ENCODE results near the gene PI4K2A. TPM values are rescaled to one million over a fixed set of nuclear protein-coding genes. Genes with fewer than 3 reads are reported as not detected.

Gene PI4K2A
- total and polyA plus RNA-seq, 2 donors (not counting 3 experiments of a cell fraction or from before 2014, with no cell fraction given), result 20.4 to 24.6 TPM

DNA sequence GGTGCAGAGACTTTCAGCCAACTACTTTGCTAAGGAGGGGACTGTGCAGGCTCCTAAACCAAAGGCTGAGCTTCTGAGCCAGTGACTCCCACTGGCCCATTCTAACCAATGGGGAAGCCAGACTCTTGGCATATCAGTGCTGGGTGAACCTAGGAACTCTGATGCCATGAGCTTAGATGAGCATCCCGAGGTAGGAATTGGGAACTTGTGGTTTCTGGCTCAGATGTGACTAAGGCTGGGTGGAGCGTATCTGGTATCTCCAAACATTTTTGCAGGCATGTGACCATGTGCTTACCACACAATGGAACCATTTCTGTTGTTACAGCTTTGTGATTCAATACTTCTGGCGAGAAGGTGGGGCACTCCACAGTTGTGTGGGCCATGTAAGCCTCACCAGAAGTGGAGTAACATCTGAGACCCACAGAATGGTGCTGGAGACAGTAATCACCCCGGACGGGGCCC is 49.1 kb downstream of the PI4K2A start:
- no peak for FAIRE-seq
- intact Hi-C loops (cut with micrococcal nuclease), result no loop called here
- dilution Hi-C loops (cut with MboI; ENCODE audit: extremely low pct_ligation_motif_present, low sequenced_read_pairs), result no loop called here

More for the DNA sequence above, 49.1 kb downstream of the PI4K2A start:
- BruUV-seq (replicated peaks), result no TSS peak
- no peaks in the 10 kb centered on the region for H4K20me1 ChIP-seq (replicated peaks; ENCODE audit: control insufficient read depth, extremely low read depth, insufficient read depth, low read length)
- H3K27me3 ChIP-seq (ENCODE audit: control insufficient read depth in 2 of 2, insufficient read depth in 2 of 2, low read length in 2 of 2), result no peaks in the 10 kb centered on the region
- H3K27ac ChIP-seq (ENCODE audit: insufficient read depth, low read depth, low read length), result no peak overlapping the region
- ChIA-PET CTCF (interaction anchor here (1.1 to 5.8 kb wide), 4 partner anchors 14 to 41 kb away, joined by 3 to 49 read pairs (median 12); no protein-coding TSS in a partner anchor), POLR2A (no interaction called here)
- no peaks in the 10 kb centered on the region for H3K9me1 ChIP-seq (replicated peaks; ENCODE audit: control insufficient read depth, extremely low read depth, insufficient read depth, low read length)
- H3K9ac ChIP-seq (replicated peaks; ENCODE audit: extremely low read depth, insufficient read depth, low read length), result no peak overlapping the region
- no peaks in the 10 kb centered on the region for H3K79me2 ChIP-seq (ENCODE audit: control insufficient read depth, insufficient read depth, low read length)
- TF ChIP-seq MYC (IDR thresholded peaks at IDR 0.05; ENCODE audit: low read depth, low read length), result no peak
- TF ChIP-seq POLR2AphosphoS5 (IDR thresholded peaks at IDR 0.05; ENCODE audit: insufficient read depth, low read depth, low read length), result no peak
- TF ChIP-seq FOS (IDR thresholded peaks at IDR 0.05; ENCODE audit: borderline replicate concordance, insufficient read depth, low read length), result no peak
- TF ChIP-seq CTCF (IDR thresholded peaks at IDR 0.05; ENCODE audit: extremely low read depth in 1 of 2, insufficient read depth in 1 of 2, low read depth in 1 of 2, low read length in 2 of 2), result no peak
- no peak for TF ChIP-seq EZH2 (IDR thresholded peaks at IDR 0.05; ENCODE audit: borderline replicate concordance, low read depth, low read length, severe bottlenecking)
- TF ChIP-seq GATA2 (IDR thresholded peaks at IDR 0.05; ENCODE audit: insufficient read depth, insufficient read length, low read depth, low read length), result no peak
- TF ChIP-seq JUN (IDR thresholded peaks at IDR 0.05; ENCODE audit: borderline replicate concordance, insufficient read depth, insufficient read length, low read depth), result no peak
- TF ChIP-seq, protein P1, sequence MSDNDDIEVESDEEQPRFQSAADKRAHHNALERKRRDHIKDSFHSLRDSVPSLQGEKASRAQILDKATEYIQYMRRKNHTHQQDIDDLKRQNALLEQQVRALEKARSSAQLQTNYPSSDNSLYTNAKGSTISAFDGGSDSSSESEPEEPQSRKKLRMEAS (IDR thresholded peaks at IDR 0.05; ENCODE audit: insufficient read depth, insufficient read length), result no peak
- no peak for TF ChIP-seq POLR2A (IDR thresholded peaks at IDR 0.05; ENCODE audit: low read depth, low read length)
- no peaks in the 10 kb centered on the region for H3K9me3 ChIP-seq (replicated peaks; ENCODE audit: control insufficient read depth, insufficient read depth, low read length)
- peak overlapping the region; percentile 26 for H2AFZ ChIP-seq (ENCODE audit: low read depth, low read length)
- peaks cover 16% of the 10 kb centered on the region for H3K4me1 ChIP-seq (ENCODE audit: control insufficient read depth, extremely low read depth, insufficient read depth, low read length)
- no peak overlapping the region for H3K4me3 ChIP-seq (replicated peaks in 1 of 3; ENCODE audit: insufficient read depth in 1 of 3, low read depth in 1 of 3, low read length in 3 of 3)
- H3K4me2 ChIP-seq (ENCODE audit: insufficient read depth, low read length), result no peak overlapping the region
- DNase-seq (ENCODE audit: low read depth, low spot score), result no peak
- no peaks in the 10 kb centered on the region for H3K36me3 ChIP-seq (ENCODE audit: control insufficient read depth in 2 of 2, extremely low read depth in 1 of 2, insufficient read depth in 2 of 2, low read length in 2 of 2)

All from endothelial cell of umbilical vein (primary cell).